HEK293T (cell line): ENCODE results near the gene IL1B.
"Not testable (repeated sequence)": the region's sequence is repeated elsewhere in the genome, so short reads cannot be mapped to it uniquely, and the experiment has no call there.

Experiments used
- CTCF ChIA-PET: fragments of 350-600 bp; formaldehyde crosslinking; extraction: SDS; loops from one replicate; lab custom pipeline; 2021; ENCODE audit warnings: antibody characterized with exemption, inconsistent platforms; lab: Yijun Ruan, JAX
- POLR2A ChIA-PET: fragments of 350-600 bp; formaldehyde crosslinking; extraction: SDS; loops from one replicate; lab custom pipeline; 2020; ENCODE audit warnings: antibody characterized with exemption, inconsistent platforms; lab: Yijun Ruan, JAX
- DNase-seq: peaks from one replicate; pipeline ENCODE4 v3.0.0; 2012; ENCODE audit warnings: mixed read lengths; ENCODE audit errors: extremely low spot score
- ARNT ChIP-seq: fragments of 450-650 bp; IDR thresholded peaks from 2 replicates; pipeline ENCODE4 v1.6.1; 2017; ENCODE audit warnings: mild to moderate bottlenecking
- BHLHE40 ChIP-seq: fragments of 450-650 bp; IDR thresholded peaks from 2 replicates; pipeline ENCODE4 v1.6.1; 2016; ENCODE audit warnings: mild to moderate bottlenecking, moderate library complexity, borderline replicate concordance
- CTBP1 ChIP-seq: fragments of 450-650 bp; IDR thresholded peaks from 2 replicates; pipeline ENCODE4 v1.6.1; 2016; ENCODE audit warnings: borderline replicate concordance
- ELF4 ChIP-seq: fragments of 450-650 bp; IDR thresholded peaks from 2 replicates; pipeline ENCODE4 v1.6.1; 2017; ENCODE audit warnings: antibody characterized with exemption
- FOXA1 ChIP-seq: fragments of 450-650 bp; IDR thresholded peaks from 2 replicates; pipeline ENCODE4 v1.6.1; 2016; ENCODE audit warnings: mild to moderate bottlenecking
- FOXK2 ChIP-seq: fragments of 450-650 bp; IDR thresholded peaks from 2 replicates; pipeline ENCODE4 v1.6.1; 2016; ENCODE audit warnings: mild to moderate bottlenecking
- FOXM1 ChIP-seq: fragments of 450-650 bp; IDR thresholded peaks from 2 replicates; pipeline ENCODE4 v1.6.1; 2017; ENCODE audit warnings: mild to moderate bottlenecking, borderline replicate concordance
- HDGF ChIP-seq: fragments of 450-650 bp; IDR thresholded peaks from 2 replicates; pipeline ENCODE4 v1.6.1; 2017; ENCODE audit warnings: antibody characterized with exemption, borderline replicate concordance
- L3MBTL2 ChIP-seq: fragments of 450-650 bp; conservative IDR thresholded peaks from 2 replicates; pipeline ENCODE4 v1.6.1; 2016; ENCODE audit warnings: mild to moderate bottlenecking
- LEF1 ChIP-seq: fragments of 450-650 bp; IDR thresholded peaks from 2 replicates; pipeline ENCODE4 v1.6.1; 2017; ENCODE audit warnings: mild to moderate bottlenecking, borderline replicate concordance
- NFRKB ChIP-seq: fragments of 450-650 bp; IDR thresholded peaks from 2 replicates; pipeline ENCODE4 v1.6.1; 2016; ENCODE audit warnings: mild to moderate bottlenecking, moderate library complexity
- SP1 ChIP-seq: fragments of 450-650 bp; IDR thresholded peaks from 2 replicates; pipeline ENCODE4 v1.6.1; 2017
- SUZ12 ChIP-seq: fragments of 450-650 bp; IDR thresholded peaks from 2 replicates; pipeline ENCODE4 v1.6.1; 2016; ENCODE audit warnings: mild to moderate bottlenecking
- TARDBP ChIP-seq: fragments of 450-650 bp; IDR thresholded peaks from 2 replicates; pipeline ENCODE4 v1.6.1; 2016
- ZNF384 ChIP-seq: fragments of 450-650 bp; IDR thresholded peaks from 2 replicates; pipeline ENCODE4 v1.6.1; 2016
- TF ChIP-seq, protein P1 (sequence below): fragments of 450-650 bp; IDR thresholded peaks from 2 replicates; pipeline ENCODE4 v1.6.1; 2016

The IL1B gene

DNA sequence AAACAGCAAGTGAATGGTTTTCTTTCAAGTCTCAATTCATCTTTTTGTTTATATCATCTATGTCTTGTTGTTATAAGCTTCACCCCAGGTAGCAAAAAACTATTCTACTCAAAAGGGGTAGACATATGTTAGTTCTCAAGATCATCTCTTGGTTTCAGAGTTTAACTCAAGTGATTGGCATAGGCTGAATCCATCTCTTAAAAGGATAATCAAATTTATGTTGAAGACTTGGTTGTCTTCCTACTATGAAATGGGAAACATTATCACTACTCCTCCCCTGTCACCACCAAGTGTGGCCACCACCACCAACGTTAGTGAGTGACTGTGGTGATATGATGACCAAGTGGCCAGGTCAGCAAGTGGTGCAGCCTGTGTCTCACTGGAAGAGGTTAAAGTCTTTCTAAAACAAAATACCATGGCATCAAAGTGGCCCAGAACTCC is 1.5 kb downstream of the IL1B start:
- ChIA-PET CTCF (no interaction called here), POLR2A (no interaction called here)
- DNase-seq: no peak
- TF ChIP-seq L3MBTL2 (no peak), CTBP1 (no peak), ARNT (no peak), TARDBP (no peak), LEF1 (no peak), FOXA1 (no peak), NFRKB (no peak), HDGF (no peak), BHLHE40 (no peak), SP1 (no peak), FOXM1 (no peak), SUZ12 (no peak), FOXK2 (no peak)
- TF ChIP-seq, protein P1, sequence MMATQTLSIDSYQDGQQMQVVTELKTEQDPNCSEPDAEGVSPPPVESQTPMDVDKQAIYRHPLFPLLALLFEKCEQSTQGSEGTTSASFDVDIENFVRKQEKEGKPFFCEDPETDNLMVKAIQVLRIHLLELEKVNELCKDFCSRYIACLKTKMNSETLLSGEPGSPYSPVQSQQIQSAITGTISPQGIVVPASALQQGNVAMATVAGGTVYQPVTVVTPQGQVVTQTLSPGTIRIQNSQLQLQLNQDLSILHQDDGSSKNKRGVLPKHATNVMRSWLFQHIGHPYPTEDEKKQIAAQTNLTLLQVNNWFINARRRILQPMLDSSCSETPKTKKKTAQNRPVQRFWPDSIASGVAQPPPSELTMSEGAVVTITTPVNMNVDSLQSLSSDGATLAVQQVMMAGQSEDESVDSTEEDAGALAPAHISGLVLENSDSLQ: no peak

DNA sequence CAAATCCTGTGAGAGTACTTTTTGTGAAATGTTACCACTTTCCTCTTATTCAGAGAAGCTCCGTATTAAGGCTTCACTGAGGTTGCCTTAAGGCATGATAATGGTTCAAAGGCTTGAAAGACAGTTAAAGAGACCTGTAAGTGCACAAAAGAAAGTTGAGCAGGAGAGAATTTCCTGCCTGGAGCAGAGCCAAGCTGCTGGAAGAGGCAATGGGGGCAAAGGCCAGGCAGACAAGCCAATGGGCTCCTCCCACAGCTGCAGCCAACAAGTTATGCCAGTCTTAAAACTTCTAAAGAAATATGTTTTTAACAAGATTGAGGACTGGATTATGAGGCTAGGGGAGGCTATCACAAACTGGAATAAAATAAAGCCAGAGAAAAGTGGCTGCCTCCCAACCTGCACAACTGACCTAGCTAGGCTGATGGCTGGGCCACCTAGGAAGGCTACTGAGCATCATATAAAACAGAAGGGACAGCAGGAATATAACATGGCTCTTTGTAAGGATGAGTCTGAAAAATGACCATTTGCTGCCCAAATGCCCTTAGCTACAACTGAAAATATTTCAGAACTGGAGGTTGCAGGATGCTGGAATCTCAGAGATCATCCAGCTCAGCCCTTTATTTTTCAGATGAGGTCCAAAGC is 2.1 kb downstream of the IL1B start:
- POLR2A ChIA-PET: no interaction called here

DNA sequence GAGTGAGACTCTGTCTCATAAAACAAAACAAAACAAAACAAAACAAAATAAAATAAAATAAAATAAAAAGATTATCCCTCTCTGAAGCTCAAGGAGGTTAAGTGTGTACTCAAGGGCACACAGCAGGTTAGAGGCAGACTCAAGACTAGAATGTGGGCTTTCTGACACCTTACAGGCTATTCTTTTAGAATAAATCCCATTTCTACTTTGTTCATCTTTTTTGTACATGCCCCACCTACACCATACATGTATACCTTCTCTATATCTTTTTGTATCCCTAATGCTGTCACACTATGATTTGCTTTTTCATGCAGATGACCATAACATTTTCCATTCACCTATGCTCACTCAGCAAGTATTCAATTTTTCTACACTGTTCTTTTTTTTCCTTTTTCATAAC is 2.6 kb downstream of the IL1B start:
- POLR2A ChIA-PET: no interaction called here
- CTCF ChIA-PET: interaction anchor here (0.7 kb wide), 1 partner anchor 33 kb away, joined by 3 read pairs; no protein-coding TSS in a partner anchor
- TF ChIP-seq L3MBTL2 (no peak), SUZ12 (no peak), ARNT (no peak), CTBP1 (no peak), FOXK2 (no peak), FOXA1 (no peak), ELF4 (no peak), SP1 (no peak), BHLHE40 (no peak)
- TF ChIP-seq, protein P1: no peak
- no peak for DNase-seq

More for the DNA sequence above, 2.1 kb downstream of the IL1B start:
- DNase-seq: no peak
- TF ChIP-seq BHLHE40 (no peak), FOXK2 (no peak), LEF1 (no peak), SP1 (no peak), NFRKB (no peak), ARNT (no peak), HDGF (no peak), L3MBTL2 (no peak), CTBP1 (no peak), SUZ12 (no peak), TARDBP (no peak), FOXA1 (no peak), FOXM1 (no peak), ELF4 (no peak), ZNF384 (no peak)
- TF ChIP-seq, protein P1: no peak
- CTCF ChIA-PET: interaction anchor here (0.7 kb wide), 1 partner anchor 33 kb away, joined by 3 read pairs; no protein-coding TSS in a partner anchor

DNA sequence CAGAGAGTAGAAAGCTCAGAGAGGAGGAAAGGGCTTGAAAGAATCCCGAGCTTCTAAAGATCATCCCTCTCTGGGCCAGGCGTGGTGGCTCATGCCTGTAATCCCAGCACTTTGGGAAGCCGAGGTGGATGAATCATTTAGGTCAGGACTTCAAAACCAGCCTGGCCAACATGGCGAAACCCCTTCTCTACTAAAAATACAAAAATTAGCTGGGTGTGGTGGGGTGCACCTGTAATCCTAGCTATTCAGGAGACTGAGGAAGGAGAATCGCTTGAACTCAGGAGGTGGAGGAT is 3.0 kb downstream of the IL1B start:
- CTCF ChIA-PET, POLR2A ChIA-PET, DNase-seq: not testable (repeated sequence)

DNA sequence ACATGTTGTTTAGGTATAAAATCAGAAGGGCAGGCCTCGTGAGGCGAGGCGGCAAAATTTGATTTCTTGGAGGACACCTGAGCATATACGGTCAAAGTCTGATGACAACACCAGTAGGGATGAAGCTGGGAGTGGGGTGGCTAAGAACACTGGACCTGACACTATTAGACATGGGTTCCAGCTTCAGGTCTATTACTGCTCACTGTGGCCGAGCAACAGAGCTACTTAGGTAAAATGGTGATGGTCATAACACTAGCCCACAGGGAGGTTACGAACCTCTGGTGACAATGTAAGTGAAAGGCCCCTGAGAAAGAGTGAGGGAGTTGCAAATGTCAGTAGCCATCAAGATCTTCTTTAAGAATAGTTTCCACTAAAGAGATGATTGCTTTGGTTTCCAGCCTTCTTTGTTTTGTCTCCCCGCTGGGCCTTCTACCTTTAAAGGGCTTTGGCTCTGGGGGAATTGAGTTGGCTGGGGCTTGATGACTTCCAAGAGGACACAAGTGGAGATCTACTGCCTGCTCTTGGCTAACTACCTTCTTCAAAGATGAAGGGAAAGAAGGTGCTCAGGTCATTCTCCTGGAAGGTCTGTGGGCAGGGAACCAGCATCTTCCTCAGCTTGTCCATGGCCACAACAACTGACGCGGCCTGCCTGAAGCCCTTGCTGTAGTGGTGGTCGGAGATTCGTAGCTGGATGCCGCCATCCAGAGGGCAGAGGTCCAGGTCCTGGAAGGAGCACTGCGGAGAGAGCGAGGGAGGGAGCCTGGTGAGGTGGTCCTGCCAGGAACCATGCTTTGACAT is 3.5 kb downstream of the IL1B start:
- no peak for DNase-seq
- ChIA-PET POLR2A (no interaction called here), CTCF (interaction anchor here (0.6 kb wide), 1 partner anchor 877 kb away, joined by 5 read pairs; no protein-coding TSS in a partner anchor)
- TF ChIP-seq, protein P1: no peak
- no peak for TF ChIP-seq ARNT
